IMR-90 (cell line): ENCODE data around the gene ACRBP. TPM values are rescaled to one million over a fixed set of nuclear protein-coding genes. Genes with fewer than 3 reads are reported as not detected.
A peak's percentile ranks its signal among the peaks of the same experiment; 100 is the strongest.

ENCODE experiments used
- BHLHE40 ChIP-seq: fragments of 150-350 bp; IDR thresholded peaks from 2 replicates; pipeline ENCODE4 v1.6.1; 2016; ENCODE audit warnings: mild to moderate bottlenecking, low read depth, low read length
- CHD1 ChIP-seq: IDR thresholded peaks from 2 replicates; pipeline ENCODE4 v1.6.1; 2012; ENCODE audit warnings: low read depth, low read length, improper control_type of control experiment
- RCOR1 ChIP-seq: IDR thresholded peaks from 2 replicates; pipeline ENCODE4 v1.6.1; 2012; ENCODE audit warnings: mild to moderate bottlenecking, low read length, improper control_type of control experiment; ENCODE audit not compliant: insufficient replicate concordance
- SMC3 ChIP-seq: fragments of 150-350 bp; IDR thresholded peaks from 2 replicates; pipeline ENCODE4 v1.6.1; 2016; ENCODE audit warnings: low read depth, mild to moderate bottlenecking, antibody characterized with exemption, low read length, moderate library complexity
- polyA plus RNA-seq, 3 experiments: library from polyadenylated mRNA; depleted of rRNA; stranded (reverse); fragments of >200 nt; gene quantifications; 2 replicates each; pipeline ENCODE4 v1.2.3, GENCODE V29; 2012; ENCODE audit warnings: low replicate concordance in 1 of 3
- total RNA-seq: library from RNA; depleted of rRNA; stranded (reverse); fragments of >200 nt; gene quantifications from 2 replicates; pipeline ENCODE4 v1.2.3, GENCODE V29; 2012

The ACRBP gene
- total and polyA plus RNA-seq, 2 of the 4 experiments (the other 2 are of a cell fraction) = 0.38 TPM; not detected in 1

DNA sequence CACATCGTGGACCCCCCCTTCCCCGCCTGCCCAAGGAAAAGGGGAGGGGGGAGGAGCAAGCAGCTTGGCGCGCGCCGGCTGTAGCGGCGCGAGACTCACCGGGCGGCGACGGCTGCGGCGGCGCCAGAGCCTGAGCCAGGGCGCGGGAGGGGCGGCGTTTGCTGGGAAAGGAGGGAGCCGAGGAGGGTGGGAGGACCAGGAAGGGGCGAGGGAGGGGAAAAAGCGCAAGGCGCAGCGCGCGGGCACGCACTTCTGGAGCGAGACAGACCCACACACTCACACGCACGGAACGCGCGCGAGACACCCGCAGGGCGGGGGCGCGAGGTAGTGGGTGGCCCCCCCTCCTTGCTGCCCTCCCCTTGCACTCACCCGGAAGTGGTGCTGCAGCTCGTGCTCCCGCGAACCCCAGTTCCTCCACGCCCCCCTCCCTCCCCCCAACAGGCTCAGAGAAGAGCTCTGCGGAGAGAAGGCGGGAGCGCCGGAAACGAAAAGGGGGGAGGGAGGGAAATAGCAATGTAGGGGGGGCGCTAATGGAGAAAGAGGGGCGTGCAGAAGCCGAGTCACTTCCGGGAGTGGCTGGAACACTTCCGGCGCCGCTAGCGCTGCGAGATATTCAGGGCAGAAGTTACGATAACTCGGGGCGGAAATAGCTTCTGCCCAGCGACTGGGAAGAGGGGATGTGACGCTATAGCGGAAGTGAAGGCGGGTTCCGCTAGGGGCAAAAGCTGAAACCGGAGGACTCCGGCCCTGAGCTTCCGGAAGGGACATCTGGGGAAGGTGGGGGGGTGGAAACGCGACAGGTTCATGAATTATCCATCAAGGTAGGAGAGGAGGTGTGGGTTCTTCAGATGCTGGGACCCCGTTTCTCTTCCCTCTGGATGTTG is 42.0 kb upstream of the ACRBP start, which contains the start of gene ZNF384 (continued):
- TF ChIP-seq SMC3 (no peak), BHLHE40 (peak; percentile 10), CHD1 (no peak), RCOR1 (peak; percentile 13)
